Bone marrow (tissue), 2 donors: ENCODE data around the gene FN3KRP.

ENCODE experiments used
- DNase-seq, 2 donors: peaks; one replicate each; lab custom pipeline; 2025; lab: John Stamatoyannopoulos, UW

The FN3KRP gene

GRCh38 chr17:82716203-82717010 lies at the start of gene FN3KRP:
FN3KRP (plus strand) TSS chr17:82716706; CDS start chr17:82716756, 50 bp downstream.
- DNase-seq = peak; percentile 77

- DNase-seq = no peak
Measured at GRCh38 chr17:82666931-82667667, 49.4 kb upstream of the FN3KRP start.

GRCh38 chr17:82667668-82668000 lies 48.9 kb upstream of the FN3KRP start:
- DNase-seq = no peak

GRCh38 chr17:82668024-82668630 lies 48.4 kb upstream of the FN3KRP start:
- no peak for DNase-seq

GRCh38 chr17:82668631-82669099 lies 47.8 kb upstream of the FN3KRP start:
- DNase-seq = peak; percentile 13 to 30

- no peak for DNase-seq
Measured at GRCh38 chr17:82670661-82671450, 45.6 kb upstream of the FN3KRP start.

- DNase-seq = no peak
Measured at GRCh38 chr17:82674656-82675475, 41.6 kb upstream of the FN3KRP start.

GRCh38 chr17:82675476-82676245 lies 40.8 kb upstream of the FN3KRP start:
- DNase-seq = no peak

GRCh38 chr17:82677353-82677925 lies 39.1 kb upstream of the FN3KRP start:
- DNase-seq = no peak

- no peak for DNase-seq
Measured at GRCh38 chr17:82678265-82678891, 38.1 kb upstream of the FN3KRP start.

GRCh38 chr17:82679586-82680465 lies 36.7 kb upstream of the FN3KRP start:
- no peak for DNase-seq

GRCh38 chr17:82681547-82681946 lies 35.0 kb upstream of the FN3KRP start:
- no peak for DNase-seq

- DNase-seq = no peak
Measured at GRCh38 chr17:82683534-82683933, 33.0 kb upstream of the FN3KRP start.

GRCh38 chr17:82684228-82684841 lies 32.2 kb upstream of the FN3KRP start:
- DNase-seq = no peak

GRCh38 chr17:82685291-82685690 lies 31.2 kb upstream of the FN3KRP start:
- DNase-seq = no peak

GRCh38 chr17:82686366-82687324 lies 29.9 kb upstream of the FN3KRP start:
- no peak for DNase-seq

- DNase-seq = no peak
Measured at GRCh38 chr17:82687375-82687861, 29.1 kb upstream of the FN3KRP start.
